SK-N-SH (cell line): ENCODE measurements around the gene BEND3. TPM values are rescaled to one million over a fixed set of nuclear protein-coding genes. Genes with fewer than 3 reads are reported as not detected.
A peak's percentile ranks its signal among the peaks of the same experiment; 100 is the strongest.

Experiments
- CTCF ChIA-PET: fragments of 300-600, 350-600 bp; formaldehyde crosslinking; extraction: SDS; loops from one replicate; lab custom pipeline; 2021; lab: Yijun Ruan, JAX
- POLR2A ChIA-PET: fragments of 350-600 bp; sonication (Branson Sonifier 250); formaldehyde crosslinking; extraction: SDS; loops from one replicate; lab custom pipeline; 2020; ENCODE audit warnings: antibody characterized with exemption, inconsistent platforms; lab: Yijun Ruan, JAX
- DNase-seq: peaks from one replicate; pipeline ENCODE4 v3.0.0; 2012
- H2AFZ ChIP-seq: fragments of 200-600 bp; sonication (generic); 2 replicates; pipeline ENCODE4 v1.8.1; 2016; ENCODE audit warnings: antibody characterized with exemption, mild to moderate bottlenecking, low read depth
- H3F3A ChIP-seq: fragments of 200-600 bp; sonication (generic); replicated peaks from 2 replicates; pipeline ENCODE3; 2016; ENCODE audit warnings: antibody characterized with exemption, mild to moderate bottlenecking; ENCODE audit not compliant: insufficient read depth
- H3K27ac ChIP-seq, 2 experiments: fragments of 200-500 bp in 1 of 2; fragments of 200-600 bp in 1 of 2; sonication (Bioruptor generic) in 1 of 2; sonication (generic), shearing (Covaris generic) in 1 of 2; 2 replicates each; pipeline versions ENCODE4 v1.5.1 to v1.6.1; 2014 to 2016; ENCODE audit warnings: low read depth in 2 of 2, inconsistent platforms in 1 of 2, low read length in 1 of 2, mild to moderate bottlenecking in 1 of 2, mixed read lengths in 1 of 2
- H3K27me3 ChIP-seq: fragments of 200-600 bp; sonication (generic), shearing (Covaris generic); 2 replicates; pipeline ENCODE4 v1.6.1; 2016; ENCODE audit warnings: mixed run types; ENCODE audit not compliant: insufficient read depth
- H3K36me3 ChIP-seq, 2 experiments: fragments of 200-500 bp in 1 of 2; fragments of 200-600 bp in 1 of 2; sonication (Bioruptor generic) in 1 of 2; sonication (generic) in 1 of 2; replicated peaks in 1 of 2; 2 replicates each; pipeline versions ENCODE3 to v1.5.1; 2014 to 2016; ENCODE audit warnings: low read length in 1 of 2, mild to moderate bottlenecking in 1 of 2; ENCODE audit not compliant: insufficient read depth in 2 of 2, control insufficient read depth in 1 of 2
- H3K4me1 ChIP-seq, 2 experiments: fragments of 200-500 bp in 1 of 2; fragments of 200-600 bp in 1 of 2; sonication (Bioruptor generic) in 1 of 2; sonication (generic), shearing (Covaris generic) in 1 of 2; 2 replicates each; pipeline versions ENCODE4 v1.5.1 to v1.6.1; 2014 to 2016; ENCODE audit warnings: low read depth in 1 of 2, low read length in 1 of 2, mixed run types in 1 of 2; ENCODE audit not compliant: insufficient read depth in 2 of 2, control insufficient read depth in 1 of 2
- H3K4me2 ChIP-seq: fragments of 200-600 bp; sonication (generic), shearing (Covaris generic); 2 replicates; pipeline ENCODE4 v1.6.1; 2017; ENCODE audit warnings: mixed run types
- H3K4me3 ChIP-seq, 2 experiments: fragments of 200-500 bp in 1 of 2; fragments of 200-600 bp in 1 of 2; sonication (Bioruptor generic) in 1 of 2; sonication (generic), shearing (Covaris generic) in 1 of 2; 2 replicates each; pipeline versions ENCODE4 v1.5.1 to v1.8.1; 2014 to 2016; ENCODE audit warnings: low read depth in 2 of 2, inconsistent platforms in 1 of 2, low read length in 1 of 2, mild to moderate bottlenecking in 1 of 2, mixed read lengths in 1 of 2, moderate library complexity in 1 of 2
- H3K79me2 ChIP-seq: fragments of 200-600 bp; sonication (generic); 2 replicates; pipeline ENCODE4 v1.8.1; 2017; ENCODE audit warnings: mild to moderate bottlenecking; ENCODE audit not compliant: insufficient read depth
- H3K9ac ChIP-seq: fragments of 200-600 bp; sonication (generic); 2 replicates; pipeline ENCODE4 v1.6.1; 2017; ENCODE audit warnings: mixed run types
- H3K9me2 ChIP-seq: fragments of 200-600 bp; sonication (generic); 2 replicates; pipeline ENCODE4 v1.6.1; 2017; ENCODE audit warnings: mixed run types
- H3K9me3 ChIP-seq: fragments of 200-600 bp; sonication (generic); 2 replicates; pipeline ENCODE4 v1.6.1; 2017; ENCODE audit warnings: mixed run types, mild to moderate bottlenecking, moderate library complexity
- H4K20me1 ChIP-seq: fragments of 200-600 bp; sonication (generic); 2 replicates; pipeline ENCODE4 v1.6.1; 2017; ENCODE audit warnings: mild to moderate bottlenecking, mixed run types; ENCODE audit not compliant: insufficient read depth
- CHD2 ChIP-seq: fragments of 150-350 bp; IDR thresholded peaks from 2 replicates; pipeline ENCODE4 v1.6.1; 2018; ENCODE audit warnings: low read length; ENCODE audit not compliant: partially characterized antibody
- FOXJ3 ChIP-seq: sonication (generic); formaldehyde crosslinking; IDR thresholded peaks from 2 replicates; pipeline ENCODE4 v1.5.1; 2020; ENCODE audit warnings: mild to moderate bottlenecking, missing genetic modification reagents
- GATA2 ChIP-seq: sonication (generic); formaldehyde crosslinking; IDR thresholded peaks from 2 replicates; pipeline ENCODE4 v1.5.0; 2020; ENCODE audit warnings: mild to moderate bottlenecking, missing genetic modification reagents
- JUND ChIP-seq: IDR thresholded peaks from 2 replicates; pipeline ENCODE4 v1.4.0; 2012
- MEF2A ChIP-seq: IDR thresholded peaks from 2 replicates; pipeline ENCODE4 v1.4.0; 2012; ENCODE audit warnings: low read depth, borderline replicate concordance
- MXI1 ChIP-seq: IDR thresholded peaks from 2 replicates; pipeline ENCODE4 v1.6.1; 2012; ENCODE audit warnings: mild to moderate bottlenecking, low read depth, low read length, improper control_type of control experiment
- RCOR1 ChIP-seq: fragments of 150-350 bp; IDR thresholded peaks from 2 replicates; pipeline ENCODE4 v1.6.1; 2017; ENCODE audit warnings: antibody characterized with exemption, low read length
- RFX5 ChIP-seq: IDR thresholded peaks from 2 replicates; pipeline ENCODE4 v1.6.1; 2012; ENCODE audit warnings: mild to moderate bottlenecking, improper control_type of control experiment, low read length
- TEAD4 ChIP-seq: IDR thresholded peaks from 2 replicates; pipeline ENCODE4 v1.4.0; 2012; ENCODE audit warnings: mild to moderate bottlenecking, borderline replicate concordance; ENCODE audit not compliant: insufficient read depth
- YY1 ChIP-seq: IDR thresholded peaks from 2 replicates; pipeline ENCODE4 v1.4.0; 2012; ENCODE audit warnings: low read depth, mild to moderate bottlenecking
- WGBS: methylation state at CpG from one replicate; pipeline ENCODE4 v1.1.6; 2017; ENCODE audit warnings: low lambda C conversion rate; 5-methylcytosine and 5-hydroxymethylcytosine counted together
- polyA plus RNA-seq, 3 experiments: library from polyadenylated mRNA; depleted of rRNA; stranded (reverse); fragments of >200 nt; gene quantifications; 2 replicates each; pipeline ENCODE4 v1.2.3, GENCODE V29; 2012
- TF ChIP-seq, protein P1 (sequence below): IDR thresholded peaks from 2 replicates; pipeline ENCODE4 v1.6.1; 2012; ENCODE audit warnings: mild to moderate bottlenecking, low read depth, low read length, moderate library complexity
- TF ChIP-seq, protein P2 (sequence below): fragments of 150-350 bp; IDR thresholded peaks from 2 replicates; pipeline ENCODE4 v1.6.1; 2016; ENCODE audit warnings: mild to moderate bottlenecking, low read depth, low read length
- TF ChIP-seq, protein P3 (sequence below): fragments of 200-600 bp; sonication (generic); IDR thresholded peaks from 2 replicates; pipeline ENCODE4 v1.6.1; 2017; ENCODE audit warnings: antibody characterized with exemption, mild to moderate bottlenecking, moderate library complexity

BEND3 gene
- polyA plus RNA-seq, 1 of the 3 experiments (the other 2 are of a cell fraction), result 1.0 TPM

DNA sequence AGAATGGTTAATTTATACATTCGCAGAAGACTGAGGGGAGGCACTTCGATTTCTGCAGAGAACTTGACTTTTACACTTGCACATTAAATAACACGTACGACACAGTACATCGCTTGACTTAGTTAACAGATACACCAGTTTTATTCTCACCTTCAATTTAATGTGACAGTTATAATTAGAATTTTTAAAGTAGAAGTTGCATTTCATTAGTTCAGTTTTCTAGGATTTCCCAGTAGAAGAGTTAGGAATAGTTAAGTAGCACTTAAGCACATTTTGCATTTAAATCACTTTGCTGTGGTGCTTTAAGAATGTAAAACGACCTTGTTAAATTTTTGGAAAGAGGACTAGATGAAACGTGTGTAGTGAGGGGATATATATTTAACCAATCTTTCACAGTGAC, 1.6 kb upstream of the BEND3 start:
- ChIA-PET POLR2A (no interaction called here), CTCF (interaction anchor here (1.9 kb wide), 1 partner anchor 89 kb away, joined by 7 read pairs; the partner anchor contains the start of gene MTRES1)
- TF ChIP-seq TEAD4 (no peak), MEF2A (no peak), RCOR1 (no peak), JUND (no peak), GATA2 (CRISPR knock-in tag) (no peak), MXI1 (no peak), YY1 (no peak)
- TF ChIP-seq, protein P1, sequence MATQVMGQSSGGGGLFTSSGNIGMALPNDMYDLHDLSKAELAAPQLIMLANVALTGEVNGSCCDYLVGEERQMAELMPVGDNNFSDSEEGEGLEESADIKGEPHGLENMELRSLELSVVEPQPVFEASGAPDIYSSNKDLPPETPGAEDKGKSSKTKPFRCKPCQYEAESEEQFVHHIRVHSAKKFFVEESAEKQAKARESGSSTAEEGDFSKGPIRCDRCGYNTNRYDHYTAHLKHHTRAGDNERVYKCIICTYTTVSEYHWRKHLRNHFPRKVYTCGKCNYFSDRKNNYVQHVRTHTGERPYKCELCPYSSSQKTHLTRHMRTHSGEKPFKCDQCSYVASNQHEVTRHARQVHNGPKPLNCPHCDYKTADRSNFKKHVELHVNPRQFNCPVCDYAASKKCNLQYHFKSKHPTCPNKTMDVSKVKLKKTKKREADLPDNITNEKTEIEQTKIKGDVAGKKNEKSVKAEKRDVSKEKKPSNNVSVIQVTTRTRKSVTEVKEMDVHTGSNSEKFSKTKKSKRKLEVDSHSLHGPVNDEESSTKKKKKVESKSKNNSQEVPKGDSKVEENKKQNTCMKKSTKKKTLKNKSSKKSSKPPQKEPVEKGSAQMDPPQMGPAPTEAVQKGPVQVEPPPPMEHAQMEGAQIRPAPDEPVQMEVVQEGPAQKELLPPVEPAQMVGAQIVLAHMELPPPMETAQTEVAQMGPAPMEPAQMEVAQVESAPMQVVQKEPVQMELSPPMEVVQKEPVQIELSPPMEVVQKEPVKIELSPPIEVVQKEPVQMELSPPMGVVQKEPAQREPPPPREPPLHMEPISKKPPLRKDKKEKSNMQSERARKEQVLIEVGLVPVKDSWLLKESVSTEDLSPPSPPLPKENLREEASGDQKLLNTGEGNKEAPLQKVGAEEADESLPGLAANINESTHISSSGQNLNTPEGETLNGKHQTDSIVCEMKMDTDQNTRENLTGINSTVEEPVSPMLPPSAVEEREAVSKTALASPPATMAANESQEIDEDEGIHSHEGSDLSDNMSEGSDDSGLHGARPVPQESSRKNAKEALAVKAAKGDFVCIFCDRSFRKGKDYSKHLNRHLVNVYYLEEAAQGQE, result no peak

DNA sequence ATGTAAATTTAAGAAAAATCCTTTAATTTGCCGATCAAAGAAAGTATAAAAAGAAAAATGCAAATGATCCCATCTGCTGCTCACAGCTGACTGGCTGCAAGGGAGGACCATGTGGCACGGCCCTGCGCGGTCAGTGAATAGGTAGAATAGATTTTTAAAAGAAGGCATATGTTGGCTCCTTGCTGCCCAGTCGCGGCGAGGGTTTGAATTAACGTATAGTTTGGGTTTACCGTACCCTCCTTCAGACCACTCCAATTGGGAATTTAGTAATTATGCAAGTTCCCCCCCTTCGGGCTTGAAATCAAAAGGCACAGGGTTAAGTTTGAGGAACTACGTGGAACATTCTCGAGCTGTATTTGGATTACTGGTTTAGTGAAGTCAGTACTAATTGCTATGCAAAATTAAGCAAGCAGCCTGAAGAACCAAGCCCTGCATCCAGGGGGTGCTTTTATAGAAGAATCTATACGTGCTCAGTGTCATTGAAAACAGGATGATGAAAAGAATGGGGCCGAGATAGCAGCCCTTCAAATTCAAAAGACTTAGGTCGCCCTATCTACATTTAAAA, 1.1 kb upstream of the BEND3 start:
- peak; percentile 51 for DNase-seq
- Histone ChIP-seq H2AFZ (peak overlapping the region; percentile 84), H3K4me1 (peaks cover 10 to 16% of the 10 kb centered on the region in 2 experiments; a peak in 2 of 4 replicates), H3K27me3 (no peaks in the 10 kb centered on the region; the same call in 1 of the 2 replicates), H3K36me3 (no peaks in the 10 kb centered on the region), H3K4me2 (peak overlapping the region; percentile 98), H3F3A (peaks cover 7% of the 10 kb centered on the region), H3K27ac (peak overlapping the region in 1 of 2 experiments; percentile 93; a peak in 2 of 4 replicates), H3K4me3 (peak overlapping the region; percentile 62 to 80), H3K9me3 (no peaks in the 10 kb centered on the region), H3K9me2 (no peaks in the 10 kb centered on the region), H4K20me1 (no peaks in the 10 kb centered on the region), H3K9ac (peak overlapping the region; percentile 57; the same call in 1 of the 2 replicates), H3K79me2 (no peaks in the 10 kb centered on the region)
- ChIA-PET CTCF (interaction anchor here (0.5 to 1.9 kb wide), 12 partner anchors 9 to 555 kb away, joined by 3 to 8 read pairs (median 4); partner anchors contain the start of gene MTRES1), POLR2A (interaction anchor here (0.5 to 1.4 kb wide), 6 partner anchors 10 to 555 kb away, joined by 3 to 5 read pairs (median 4); no protein-coding TSS in a partner anchor)
- WGBS, result 21% methylated on average over 15 of the region's 15 CpGs
- TF ChIP-seq CHD2 (peak; percentile 5), FOXJ3 (no peak), RFX5 (peak; percentile 68; the same call in 1 of the 2 replicates)
- TF ChIP-seq, protein P2, sequence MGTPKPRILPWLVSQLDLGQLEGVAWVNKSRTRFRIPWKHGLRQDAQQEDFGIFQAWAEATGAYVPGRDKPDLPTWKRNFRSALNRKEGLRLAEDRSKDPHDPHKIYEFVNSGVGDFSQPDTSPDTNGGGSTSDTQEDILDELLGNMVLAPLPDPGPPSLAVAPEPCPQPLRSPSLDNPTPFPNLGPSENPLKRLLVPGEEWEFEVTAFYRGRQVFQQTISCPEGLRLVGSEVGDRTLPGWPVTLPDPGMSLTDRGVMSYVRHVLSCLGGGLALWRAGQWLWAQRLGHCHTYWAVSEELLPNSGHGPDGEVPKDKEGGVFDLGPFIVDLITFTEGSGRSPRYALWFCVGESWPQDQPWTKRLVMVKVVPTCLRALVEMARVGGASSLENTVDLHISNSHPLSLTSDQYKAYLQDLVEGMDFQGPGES, result no peak
- TF ChIP-seq, protein P3, sequence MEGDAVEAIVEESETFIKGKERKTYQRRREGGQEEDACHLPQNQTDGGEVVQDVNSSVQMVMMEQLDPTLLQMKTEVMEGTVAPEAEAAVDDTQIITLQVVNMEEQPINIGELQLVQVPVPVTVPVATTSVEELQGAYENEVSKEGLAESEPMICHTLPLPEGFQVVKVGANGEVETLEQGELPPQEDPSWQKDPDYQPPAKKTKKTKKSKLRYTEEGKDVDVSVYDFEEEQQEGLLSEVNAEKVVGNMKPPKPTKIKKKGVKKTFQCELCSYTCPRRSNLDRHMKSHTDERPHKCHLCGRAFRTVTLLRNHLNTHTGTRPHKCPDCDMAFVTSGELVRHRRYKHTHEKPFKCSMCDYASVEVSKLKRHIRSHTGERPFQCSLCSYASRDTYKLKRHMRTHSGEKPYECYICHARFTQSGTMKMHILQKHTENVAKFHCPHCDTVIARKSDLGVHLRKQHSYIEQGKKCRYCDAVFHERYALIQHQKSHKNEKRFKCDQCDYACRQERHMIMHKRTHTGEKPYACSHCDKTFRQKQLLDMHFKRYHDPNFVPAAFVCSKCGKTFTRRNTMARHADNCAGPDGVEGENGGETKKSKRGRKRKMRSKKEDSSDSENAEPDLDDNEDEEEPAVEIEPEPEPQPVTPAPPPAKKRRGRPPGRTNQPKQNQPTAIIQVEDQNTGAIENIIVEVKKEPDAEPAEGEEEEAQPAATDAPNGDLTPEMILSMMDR, result peak; percentile 31; the same call in 1 of the 2 replicates

More for the DNA sequence above, 1.6 kb upstream of the BEND3 start:
- no peaks in the 10 kb centered on the region for H3K36me3 ChIP-seq
- H3K9me2 ChIP-seq, result no peaks in the 10 kb centered on the region
- H3K4me3 ChIP-seq, result no peak overlapping the region
- no peaks in the 10 kb centered on the region; the same call in 1 of the 2 replicates for H3K27me3 ChIP-seq
- H3F3A ChIP-seq, result peaks cover 7% of the 10 kb centered on the region
- H3K4me1 ChIP-seq, result peaks cover 10 to 16% of the 10 kb centered on the region in 2 experiments; a peak in 2 of 4 replicates
- no peak for DNase-seq
- no peaks in the 10 kb centered on the region for H4K20me1 ChIP-seq
- H3K79me2 ChIP-seq, result no peaks in the 10 kb centered on the region
- 0 out of 2 replicates have a peak overlapping the region, but pooled peaks have one; percentile 84 for H2AFZ ChIP-seq
- WGBS, result 80% methylated on average over 7 of the region's 7 CpGs
- no peaks in the 10 kb centered on the region for H3K9me3 ChIP-seq
- no peak overlapping the region for H3K4me2 ChIP-seq
- H3K9ac ChIP-seq, result no peak overlapping the region
- H3K27ac ChIP-seq, result no peak overlapping the region
